Caki2 (cell line): ENCODE results near the gene ACE. TPM values are rescaled to one million over a fixed set of nuclear protein-coding genes. Genes with fewer than 3 reads are reported as not detected.
"Not testable (repeated sequence)": the region's sequence is repeated elsewhere in the genome, so short reads cannot be mapped to it uniquely, and the experiment has no call there.

Experiments used
- DNase-seq: peaks from one replicate; pipeline ENCODE4 v3.0.0-alpha.2; 2015; ENCODE audit warnings: low read depth
- in situ Hi-C: cut with HindIII; loops from 2 replicates; pipeline ENCODE4 v1.10.0; 2016; ENCODE audit warnings: low sequenced_read_pairs, low pct_unique_long_range_greater_than_20kb, mixed read lengths
- total RNA-seq: library from RNA; depleted of rRNA; stranded (reverse); fragments of >200 nt; shearing (Covaris generic); gene quantifications from 2 replicates; pipeline ENCODE4 v1.2.3, GENCODE V29; 2014; ENCODE audit warnings: low replicate concordance

Gene ACE
- total RNA-seq, 1 experiment from 2014 or later = not detected

- in situ Hi-C loops = no loop called here
Observed at GRCh38 chr17:63460018-63460417, 16.8 kb upstream of the ACE start.

GRCh38 chr17:63463771-63464170 is 13.1 kb upstream of the ACE start:
- DNase-seq = no peak
- in situ Hi-C loops = no loop called here

More at GRCh38 chr17:63460018-63460417, 16.8 kb upstream of the ACE start:
- no peak for DNase-seq

- no peak for DNase-seq
- in situ Hi-C loops = no loop called here
Observed at GRCh38 chr17:63464691-63465236, 12.1 kb upstream of the ACE start.

DNA sequence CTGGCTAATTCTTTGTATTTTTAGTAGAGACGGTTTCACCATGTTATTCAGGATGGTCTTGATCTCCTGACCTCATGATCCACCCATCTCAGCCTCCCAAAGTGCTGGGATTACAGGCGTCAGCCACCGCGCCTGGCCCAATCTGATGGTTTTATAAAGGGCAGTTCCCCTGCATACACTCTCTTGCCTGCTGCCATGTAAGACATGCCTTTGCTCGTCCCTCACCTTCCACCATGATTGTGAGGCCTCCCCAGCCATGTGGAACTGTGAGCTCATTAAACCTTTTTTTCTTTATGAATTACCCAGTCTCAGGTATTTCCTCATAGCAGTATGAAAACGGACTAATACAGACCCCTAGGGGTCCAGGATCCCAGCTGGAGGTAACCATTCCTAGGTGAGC is 8.8 kb upstream of the ACE start:
- in situ Hi-C loops, DNase-seq: not testable (repeated sequence)

GRCh38 chr17:63474174-63474573 is 2.7 kb upstream of the ACE start:
- DNase-seq = no peak

GRCh38 chr17:63474586-63475460 is 2.0 kb upstream of the ACE start:
- in situ Hi-C loops = no loop called here

More at GRCh38 chr17:63474174-63474573, 2.7 kb upstream of the ACE start:
- in situ Hi-C loops = no loop called here

DNA sequence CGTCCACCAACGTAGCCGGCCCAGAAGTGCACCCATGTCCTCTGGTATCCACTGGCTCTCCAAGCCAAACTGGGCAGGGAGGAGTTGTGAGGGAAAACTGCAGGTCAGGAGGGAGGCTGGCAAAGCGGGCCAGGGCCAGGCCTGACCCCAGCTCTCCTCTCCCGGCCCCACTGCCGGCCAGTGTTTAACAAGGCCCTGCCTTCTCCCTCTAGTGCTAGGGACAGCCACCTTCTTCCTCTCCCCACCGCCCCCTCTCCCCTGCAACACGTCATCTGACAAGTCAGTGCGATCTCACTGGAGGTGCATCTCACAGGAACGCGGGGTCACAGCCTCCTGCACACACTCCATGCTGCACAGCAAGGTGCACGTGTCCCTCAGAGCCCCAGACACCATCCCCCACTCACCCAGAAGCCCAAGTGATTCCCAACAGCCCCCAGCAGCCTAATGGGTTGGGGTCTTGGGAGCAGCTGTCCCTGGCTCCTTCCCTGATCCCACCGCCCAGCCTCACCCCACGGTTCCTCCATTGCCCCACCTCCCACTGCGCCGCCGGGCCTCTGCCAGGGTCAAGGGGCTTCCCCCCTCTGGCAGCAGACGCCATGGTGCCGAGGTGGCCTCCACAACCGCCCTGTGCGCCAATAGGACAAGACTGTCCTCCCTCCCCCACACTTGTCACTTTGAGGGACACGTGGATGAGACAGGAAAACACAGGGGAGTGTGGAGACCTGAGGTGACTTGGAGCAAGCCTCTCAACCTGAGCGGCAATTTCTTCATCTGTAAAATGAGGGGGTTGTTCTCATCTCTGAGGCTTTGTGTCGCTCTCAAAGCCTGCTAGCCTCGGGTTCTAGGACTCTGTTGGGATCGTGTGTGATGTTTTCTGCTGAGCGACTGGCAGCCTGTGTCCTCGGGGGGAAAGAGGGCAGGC is 1.1 kb upstream of the ACE start:
- in situ Hi-C loops = no loop called here
- DNase-seq = no peak

More at GRCh38 chr17:63474586-63475460, 2.0 kb upstream of the ACE start:
- no peak for DNase-seq

DNA sequence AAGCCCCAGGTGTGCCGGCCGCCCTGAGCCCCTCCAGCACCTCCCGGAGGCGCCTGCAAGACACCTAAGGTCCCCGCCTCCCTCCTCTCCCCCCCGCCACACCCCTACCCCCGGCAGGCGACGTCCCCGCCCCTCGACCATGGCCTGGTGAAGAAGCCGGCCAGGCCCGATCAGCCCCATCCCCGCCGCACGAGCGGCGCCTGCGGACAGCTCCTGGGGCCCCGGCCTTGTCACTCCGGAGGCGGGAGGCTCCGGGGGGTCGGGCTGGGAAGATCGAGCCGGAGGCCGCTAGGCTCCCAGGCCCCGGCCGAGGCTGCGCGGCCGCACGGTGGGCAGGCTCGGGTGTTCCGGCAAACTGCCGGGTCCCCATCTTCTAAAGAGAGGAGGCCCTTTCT is 405 bp upstream of the ACE start:
- in situ Hi-C loops = no loop called here
- no peak for DNase-seq

GRCh38 chr17:63477480-63478440 is 899 bp downstream of the ACE start:
- DNase-seq = no peak

GRCh38 chr17:63478814-63479494 is 2.1 kb downstream of the ACE start:
- DNase-seq = peak; percentile 72

More at GRCh38 chr17:63477480-63478440, 899 bp downstream of the ACE start:
- in situ Hi-C loops = no loop called here

DNA sequence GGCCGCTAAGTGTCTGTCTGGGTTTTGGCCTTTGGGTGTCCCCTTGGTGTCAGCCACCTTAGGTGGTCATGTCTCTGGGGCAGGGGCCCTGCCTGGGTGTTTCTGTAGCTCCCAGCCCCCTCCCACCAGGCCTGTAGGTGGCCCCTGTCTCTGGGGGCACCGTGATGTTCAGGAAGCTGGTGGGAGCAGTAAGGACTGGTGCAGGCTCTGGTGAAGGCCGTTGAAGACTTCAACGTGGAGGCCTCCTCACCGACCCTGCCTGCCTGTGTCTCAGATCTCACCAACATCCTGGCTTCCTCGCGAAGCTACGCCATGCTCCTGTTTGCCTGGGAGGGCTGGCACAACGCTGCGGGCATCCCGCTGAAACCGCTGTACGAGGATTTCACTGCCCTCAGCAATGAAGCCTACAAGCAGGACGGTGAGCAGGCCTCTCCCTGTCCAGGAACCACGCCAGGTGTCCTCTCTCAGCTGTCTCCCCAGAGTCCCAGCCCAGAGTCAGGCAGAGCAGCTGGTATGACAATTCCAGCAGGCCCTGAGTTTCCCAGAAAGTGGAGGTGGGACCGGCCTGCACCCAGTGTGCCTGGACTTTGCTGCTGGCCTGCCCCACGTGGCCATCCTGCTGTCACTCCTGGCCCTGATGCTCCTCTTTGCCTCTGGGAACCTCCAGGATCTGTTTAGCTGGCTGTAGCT is 2.8 kb downstream of the ACE start:
- no peak for DNase-seq
- in situ Hi-C loops = no loop called here

More at GRCh38 chr17:63478814-63479494, 2.1 kb downstream of the ACE start:
- in situ Hi-C loops = no loop called here

DNA sequence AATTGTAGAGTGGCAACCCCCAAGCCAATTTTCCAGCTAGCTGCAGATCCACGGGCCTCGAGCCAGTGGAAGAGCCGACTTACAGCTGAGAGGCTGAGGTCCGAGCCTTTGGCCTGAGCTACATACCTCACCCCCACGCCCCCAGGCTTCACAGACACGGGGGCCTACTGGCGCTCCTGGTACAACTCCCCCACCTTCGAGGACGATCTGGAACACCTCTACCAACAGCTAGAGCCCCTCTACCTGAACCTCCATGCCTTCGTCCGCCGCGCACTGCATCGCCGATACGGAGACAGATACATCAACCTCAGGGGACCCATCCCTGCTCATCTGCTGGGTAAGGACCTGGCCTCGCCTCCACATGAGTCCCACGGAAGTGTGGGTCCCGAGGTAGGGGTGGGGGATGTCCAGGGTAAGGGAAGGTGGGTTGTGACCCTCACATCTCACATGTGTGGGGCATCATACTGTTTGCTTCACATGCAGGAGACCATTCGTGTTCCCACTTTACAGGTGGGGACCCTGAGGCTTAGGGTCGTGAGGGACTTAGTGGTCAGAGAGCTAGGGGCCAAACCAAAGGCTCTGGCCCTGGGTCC is 3.4 kb downstream of the ACE start:
- in situ Hi-C loops = no loop called here
- no peak for DNase-seq

- in situ Hi-C loops = no loop called here
- DNase-seq = peak; percentile 69
Observed at GRCh38 chr17:63480826-63481487, 4.1 kb downstream of the ACE start.

- in situ Hi-C loops = no loop called here
- DNase-seq = no peak
Observed at GRCh38 chr17:63481488-63481870, 4.6 kb downstream of the ACE start.

- no peak for DNase-seq
- in situ Hi-C loops = no loop called here
Observed at GRCh38 chr17:63482509-63482908, 5.6 kb downstream of the ACE start.

DNA sequence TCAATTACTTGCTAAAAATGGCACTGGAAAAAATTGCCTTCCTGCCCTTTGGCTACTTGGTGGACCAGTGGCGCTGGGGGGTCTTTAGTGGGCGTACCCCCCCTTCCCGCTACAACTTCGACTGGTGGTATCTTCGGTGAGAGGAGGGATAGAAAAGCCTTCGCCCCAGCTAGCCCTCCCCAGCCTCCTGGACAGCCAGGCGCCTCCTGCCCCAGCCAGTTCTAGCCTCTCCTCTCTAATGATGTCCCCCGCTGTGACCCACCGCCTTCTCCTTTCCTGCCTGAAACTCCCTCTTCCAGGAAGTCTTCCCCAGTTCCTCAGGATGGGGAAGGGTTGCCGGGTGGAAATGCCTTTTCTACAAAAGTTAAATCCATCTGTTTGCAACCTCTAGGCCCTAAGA is 6.2 kb downstream of the ACE start:
- no peak for DNase-seq
- in situ Hi-C loops = no loop called here
